Subcutaneous adipose tissue (tissue), 4 donors: ENCODE measurements around the gene ANTKMT. TPM values are rescaled to one million over a fixed set of nuclear protein-coding genes. Genes with fewer than 3 reads are reported as not detected.

Source experiments
- CTCF ChIP-seq: fragments of 450-650 bp; IDR thresholded peaks from one replicate; pipeline ENCODE4 v1.5.1; 2016; ENCODE audit warnings: low read depth, mild to moderate bottlenecking, control low read depth, antibody characterized with exemption, moderate library complexity
- total RNA-seq, 4 donors: library from RNA; depleted of rRNA; stranded (reverse); fragments of >200 nt; gene quantifications; one replicate each; pipeline ENCODE4 v1.1.0, GENCODE V29; 2016

ANTKMT gene
- total RNA-seq, 4 donors from 2014 or later: 12.6 to 55.6 (median 23.7) TPM

DNA sequence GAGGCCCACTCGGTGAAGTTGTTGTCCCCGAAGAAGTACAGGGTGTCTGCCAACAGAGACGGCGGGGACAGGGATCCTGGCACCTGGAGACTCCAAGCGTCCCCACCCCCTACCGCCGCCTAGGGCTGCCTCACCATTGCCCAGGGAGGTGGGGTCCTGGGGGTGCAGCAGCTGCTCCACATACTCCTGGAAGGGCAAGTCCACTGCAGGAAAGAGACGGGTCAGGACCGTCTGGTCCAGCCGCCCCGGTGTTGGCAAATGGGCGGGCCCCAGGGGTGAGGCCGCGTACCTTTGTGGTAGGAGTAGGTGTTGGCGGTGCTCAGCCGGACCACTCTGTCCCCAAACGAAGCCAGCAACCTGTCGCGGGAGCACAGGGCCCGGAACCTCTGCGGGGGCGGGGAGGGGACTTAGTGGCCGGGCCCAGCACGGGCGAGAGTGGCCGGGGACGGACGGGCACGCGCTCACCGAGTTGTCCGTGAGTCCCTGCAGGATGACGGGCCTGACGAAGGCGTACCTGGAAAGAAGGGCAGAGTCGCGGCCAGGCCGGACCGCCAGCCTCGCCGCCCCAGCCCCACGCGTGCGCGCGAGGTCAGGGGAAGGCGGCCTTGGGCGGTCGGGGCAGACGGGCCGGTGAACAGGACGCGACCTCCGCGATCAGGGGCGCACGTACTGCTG is 37.4 kb upstream of the ANTKMT start:
- no peak for TF ChIP-seq CTCF

DNA sequence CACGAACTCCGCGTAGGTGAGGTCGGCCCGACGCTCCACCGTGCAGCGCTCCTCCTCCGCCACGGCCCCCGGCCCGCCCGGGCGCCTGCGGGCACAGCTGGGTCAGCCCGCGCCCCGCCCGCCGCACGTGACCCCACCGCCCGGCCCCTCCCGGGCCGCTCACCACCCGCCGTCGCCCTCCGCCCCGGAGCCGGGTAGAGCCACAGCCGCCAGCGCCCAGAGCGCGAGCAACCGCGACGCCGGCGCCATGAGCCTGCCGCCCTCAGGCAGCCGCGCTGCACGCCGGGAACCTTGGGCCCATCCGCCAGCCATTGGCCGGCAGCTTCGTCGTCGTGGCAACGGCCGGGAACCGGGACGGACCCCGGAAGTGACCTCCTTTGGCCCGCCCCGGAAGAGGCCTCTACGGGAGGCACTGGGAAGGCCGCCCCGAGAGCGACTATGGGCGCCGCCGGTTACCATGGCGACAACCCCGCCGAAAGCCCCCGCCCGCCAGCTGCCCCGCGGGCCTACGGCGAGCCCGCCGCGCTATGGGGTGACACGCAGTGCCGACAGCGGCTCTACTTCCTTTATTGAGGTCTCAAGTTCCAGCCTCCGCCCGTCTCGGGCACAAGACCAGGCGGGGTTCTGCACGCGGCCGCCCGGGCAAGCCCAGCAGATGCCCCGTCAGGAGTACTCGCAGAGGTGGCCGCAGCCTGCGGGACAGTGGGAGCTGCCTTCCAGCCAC is 36.7 kb upstream of the ANTKMT start, which contains the start of gene JMJD8:
TSS of gene JMJD8 (minus strand) at position 264 of the 724 bp plus-strand sequence. CDS start at position 249, 15 bp downstream.
- TF ChIP-seq CTCF: no peak

GRCh38 chr16:684961-685696 is 35.8 kb upstream of the ANTKMT start:
- TF ChIP-seq CTCF: no peak

- TF ChIP-seq CTCF: no peak
Observed at GRCh38 chr16:685967-686366, 35.0 kb upstream of the ANTKMT start.

GRCh38 chr16:686459-687260 is 34.3 kb upstream of the ANTKMT start:
- TF ChIP-seq CTCF: no peak

GRCh38 chr16:687499-687898 is 33.4 kb upstream of the ANTKMT start:
- no peak for TF ChIP-seq CTCF
